Esophagus mucosa (tissue), 1 donor: ENCODE measurements around the gene DQX1. TPM values are rescaled to one million over a fixed set of nuclear protein-coding genes. Genes with fewer than 3 reads are reported as not detected.

Experiments used
- ATAC-seq: fragments of 200-7000 bp; cut with Tn5 transposase; one replicate; pipeline ENCODE4 v1.9.1; 2020
- total RNA-seq: library from RNA; stranded (reverse); gene quantifications from one replicate; pipeline ENCODE4 v1.2.4, GENCODE V29; 2023
- donor health status: DM: yes; HTN: yes; CAD: no.

DQX1 gene
- total RNA-seq, 1 donor from 2014 or later = 5.6 TPM

DNA sequence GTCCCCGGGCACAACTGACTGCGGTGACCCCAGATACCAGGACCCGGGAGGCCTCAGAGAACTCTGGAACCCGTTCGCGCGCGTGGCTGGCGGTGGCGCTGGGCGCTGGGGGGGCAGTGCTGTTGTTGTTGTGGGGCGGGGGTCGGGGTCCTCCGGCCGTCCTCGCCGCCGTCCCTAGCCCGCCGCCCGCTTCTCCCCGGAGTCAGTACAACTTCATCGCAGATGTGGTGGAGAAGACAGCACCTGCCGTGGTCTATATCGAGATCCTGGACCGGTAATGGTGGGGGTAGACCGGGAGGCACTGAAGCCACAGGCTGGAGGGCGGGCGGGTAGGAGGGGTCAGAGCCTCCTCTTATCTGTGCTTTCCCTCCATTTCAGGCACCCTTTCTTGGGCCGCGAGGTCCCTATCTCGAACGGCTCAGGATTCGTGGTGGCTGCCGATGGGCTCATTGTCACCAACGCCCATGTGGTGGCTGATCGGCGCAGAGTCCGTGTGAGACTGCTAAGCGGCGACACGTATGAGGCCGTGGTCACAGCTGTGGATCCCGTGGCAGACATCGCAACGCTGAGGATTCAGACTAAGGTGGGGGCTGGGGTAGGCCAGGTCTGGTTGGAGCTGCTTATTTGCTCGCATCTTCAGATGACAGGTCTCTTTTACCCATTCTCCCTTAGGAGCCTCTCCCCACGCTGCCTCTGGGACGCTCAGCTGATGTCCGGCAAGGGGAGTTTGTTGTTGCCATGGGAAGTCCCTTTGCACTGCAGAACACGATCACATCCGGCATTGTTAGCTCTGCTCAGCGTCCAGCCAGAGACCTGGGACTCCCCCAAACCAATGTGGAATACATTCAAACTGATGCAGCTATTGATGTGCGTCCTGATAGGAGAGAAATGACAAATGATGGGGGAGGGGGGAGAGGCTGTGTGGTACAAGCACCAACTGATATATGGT is 4.5 kb upstream of the DQX1 start:
- ATAC-seq = peak; percentile 1

DNA sequence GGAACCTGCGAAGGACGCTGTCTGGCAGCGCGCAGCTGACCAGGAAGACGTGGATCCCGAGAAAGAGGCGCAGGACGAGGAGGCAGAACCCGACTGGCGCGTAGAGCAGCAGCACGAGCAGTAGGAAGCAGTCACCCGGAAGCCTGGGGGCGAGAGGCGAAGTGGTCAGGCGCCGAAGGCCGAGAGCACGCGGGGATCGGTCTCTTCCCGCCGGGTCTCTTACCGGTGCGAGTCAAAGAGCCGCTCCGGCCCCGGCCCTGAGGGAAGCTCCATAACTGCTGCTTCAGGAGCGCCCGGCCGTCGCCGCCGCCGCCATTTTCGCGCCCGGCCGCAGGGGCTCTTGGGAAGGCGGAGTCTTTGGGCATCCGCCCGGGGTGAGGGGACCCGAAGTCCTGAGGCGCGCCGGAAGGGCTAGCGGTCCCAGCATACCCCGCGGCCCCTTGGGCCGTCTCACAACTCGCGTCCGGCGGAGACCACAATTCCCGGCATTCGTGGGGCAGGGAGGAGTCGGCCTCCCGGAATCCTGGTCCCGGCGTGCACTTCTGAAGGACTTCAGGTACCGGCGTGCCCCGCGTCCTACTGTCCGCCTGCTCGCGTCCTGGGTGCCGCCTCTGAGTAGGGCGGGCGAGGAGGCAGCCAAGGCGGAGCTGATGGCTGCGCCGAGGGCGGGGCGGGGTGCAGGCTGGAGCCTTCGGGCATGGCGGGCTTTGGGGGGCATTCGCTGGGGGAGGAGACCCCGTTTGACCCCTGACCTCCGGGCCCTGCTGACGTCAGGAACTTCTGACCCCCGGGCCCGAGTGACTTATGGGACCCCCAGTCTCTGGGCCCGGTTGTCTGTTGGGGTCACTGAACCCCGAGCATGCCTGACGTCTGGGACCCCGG is 3.6 kb upstream of the DQX1 start, which contains the start of the genes AUP1 and HTRA2:
Gene AUP1, minus strand, starts transcription at position 350 of the 882 bp plus-strand sequence. Its CDS starts 77 bp downstream, at position 273.
Gene HTRA2, plus strand, starts transcription at position 577 of the 882 bp plus-strand sequence. Its CDS starts 74 bp downstream, at position 651.
- peak; percentile 90 for ATAC-seq

DNA sequence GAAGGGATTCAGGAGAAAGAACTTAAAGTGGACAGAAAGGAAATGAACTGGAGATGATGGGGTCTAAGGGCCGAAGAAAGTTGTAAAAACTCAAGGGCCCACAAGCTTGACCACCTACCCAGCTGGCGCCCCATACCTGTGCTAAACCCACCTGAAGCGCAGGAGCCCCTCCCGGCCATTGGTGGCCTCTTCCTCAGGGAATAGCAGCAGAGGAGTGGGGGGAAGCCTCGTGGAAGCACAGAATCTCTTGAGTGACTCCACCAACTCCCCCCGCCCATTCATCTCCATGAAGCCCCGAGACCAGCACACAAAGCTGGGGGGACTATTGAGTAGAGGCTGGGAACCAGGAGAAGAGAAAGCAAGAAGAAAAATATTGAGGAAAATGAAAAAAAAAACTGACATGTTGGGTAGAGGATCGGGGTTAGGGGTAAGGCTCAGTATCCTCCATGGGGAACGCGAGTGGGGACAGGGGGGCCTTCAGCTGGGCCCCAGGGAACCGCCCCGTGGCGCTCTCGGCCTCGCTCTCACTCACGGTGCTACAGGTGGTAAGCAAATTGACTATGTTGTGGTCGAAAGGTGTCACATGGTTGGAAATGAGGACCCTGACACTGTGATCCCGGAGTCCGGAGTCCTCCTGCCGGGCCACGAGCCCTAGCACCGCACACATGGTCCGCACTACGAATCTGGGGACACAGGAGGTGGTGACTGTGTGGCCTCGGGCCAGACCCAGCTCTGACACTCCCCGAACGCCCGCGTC is 2.7 kb upstream of the DQX1 start:
- ATAC-seq = no peak

DNA sequence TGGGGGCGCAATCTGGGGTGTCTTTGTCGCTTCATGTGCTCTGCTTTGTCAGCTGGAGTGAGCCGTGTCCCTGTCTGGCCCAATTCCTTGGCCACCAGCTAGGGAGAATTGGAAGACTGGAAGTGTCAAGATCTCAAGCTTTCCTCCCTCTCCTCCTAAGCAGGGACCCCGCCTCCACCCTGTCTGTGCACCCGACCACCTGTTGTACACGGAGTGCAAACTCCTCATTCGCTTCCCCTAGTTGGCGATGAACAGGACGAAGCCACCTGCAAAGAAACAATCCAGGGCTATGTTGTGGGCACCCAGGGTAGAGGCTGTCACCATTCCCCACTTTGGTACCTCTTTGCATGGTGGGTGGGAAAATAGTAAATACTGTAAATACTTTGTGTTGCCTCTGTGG is 1.7 kb upstream of the DQX1 start:
- no peak for ATAC-seq

DNA sequence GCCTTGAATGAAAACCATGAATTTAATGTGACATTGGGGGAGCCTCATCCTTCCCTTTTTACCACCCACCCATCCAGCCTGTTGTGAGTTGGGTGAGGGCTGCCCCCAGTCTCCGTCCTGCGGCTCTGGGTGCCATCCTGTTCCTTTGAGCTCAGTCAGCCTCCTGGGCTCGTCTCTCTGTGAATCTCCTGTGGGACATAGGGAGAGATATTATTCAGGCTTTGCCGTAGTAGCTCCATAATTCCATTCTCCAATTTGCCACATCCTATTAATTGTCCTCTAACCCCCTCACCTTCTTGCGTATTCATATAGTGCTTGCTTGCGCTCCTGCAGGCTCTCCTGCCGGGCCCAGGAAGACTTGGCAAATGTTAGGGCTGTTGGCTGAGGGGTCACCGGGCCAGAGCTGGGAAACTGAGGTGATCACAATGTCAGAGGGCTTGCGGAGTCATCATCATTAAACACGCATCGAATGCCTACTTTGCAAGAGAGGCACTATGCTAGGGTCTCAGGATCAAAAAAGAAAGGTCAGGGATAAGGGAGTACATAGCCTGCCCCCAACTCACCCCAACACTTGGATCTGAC is 709 bp upstream of the DQX1 start:
- ATAC-seq = no peak

DNA sequence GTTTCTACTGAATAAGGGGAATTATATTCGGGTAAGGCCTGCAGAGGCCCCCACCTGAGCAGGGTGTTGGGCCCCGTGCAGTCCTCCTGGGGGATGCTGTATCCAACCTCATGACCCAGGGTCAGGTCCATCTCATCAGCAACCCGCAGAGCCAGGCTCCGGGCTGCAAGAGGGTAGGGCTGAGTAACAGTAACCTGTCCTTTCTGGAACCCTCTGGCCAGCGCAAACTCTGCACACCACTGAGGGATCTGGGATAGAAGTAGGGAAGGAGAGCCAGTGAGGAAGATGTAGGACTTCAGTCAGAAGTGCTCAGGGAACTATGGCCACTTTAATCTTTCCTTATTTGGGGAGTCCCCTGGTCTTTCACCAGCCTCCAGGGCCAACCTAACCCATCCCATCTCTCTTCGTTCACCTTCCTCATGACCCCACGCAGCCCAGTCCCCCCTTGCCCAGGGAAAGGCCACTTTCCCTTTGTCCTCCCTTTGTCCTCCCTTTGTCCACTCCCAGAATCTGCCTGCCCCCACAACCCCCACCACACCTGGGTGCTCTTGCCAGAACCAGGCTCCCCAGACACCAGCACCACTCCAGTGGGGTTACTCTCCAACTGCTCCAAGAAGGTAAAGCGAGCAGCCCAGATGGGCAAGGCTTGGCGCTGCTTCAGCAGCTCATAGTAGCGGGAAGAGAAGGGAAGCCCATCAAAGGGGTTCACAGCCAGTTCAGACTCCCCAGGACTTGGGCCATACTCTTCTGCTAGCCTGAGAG is 895 bp downstream of the DQX1 start:
- ATAC-seq = no peak

DNA sequence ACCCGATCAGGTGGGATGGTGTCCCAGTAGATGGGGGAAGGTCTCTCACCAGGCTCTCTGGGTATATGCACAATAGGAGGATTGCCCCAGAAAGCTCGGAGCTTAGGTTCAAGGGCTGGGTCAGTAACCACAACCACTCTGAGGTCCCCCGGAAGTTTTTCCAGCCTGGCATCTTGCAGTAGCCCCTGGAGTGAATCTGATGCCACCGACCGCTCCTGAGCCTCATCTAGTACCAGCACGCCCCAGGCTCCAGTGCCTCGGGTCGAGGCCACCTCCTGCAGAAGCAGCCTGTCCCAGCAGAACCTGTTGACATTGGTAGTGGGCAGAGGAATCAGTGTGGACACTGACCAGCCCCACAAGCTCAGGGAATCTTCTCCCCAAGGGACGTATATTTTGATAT is 2.0 kb downstream of the DQX1 start:
- no peak for ATAC-seq

DNA sequence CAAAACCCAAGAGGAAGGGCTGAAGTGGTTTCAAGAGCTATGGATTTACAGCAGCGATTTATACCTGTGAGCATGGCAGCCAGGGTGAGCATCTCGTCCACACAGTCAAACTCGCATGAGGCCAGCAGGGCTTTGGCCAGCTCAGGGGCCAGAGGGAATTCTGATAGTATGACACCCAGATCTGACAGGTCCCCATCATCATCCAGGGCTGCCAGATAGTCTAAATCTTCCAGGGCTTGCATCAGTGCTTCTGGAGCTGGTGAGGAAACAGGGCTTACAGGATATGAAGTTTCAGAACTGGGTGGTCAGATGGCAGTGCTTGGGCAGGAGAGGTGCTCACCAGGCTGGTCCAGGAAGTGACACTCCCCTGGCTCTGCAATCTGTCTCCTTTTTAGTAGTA is 3.5 kb downstream of the DQX1 start:
- ATAC-seq = no peak

DNA sequence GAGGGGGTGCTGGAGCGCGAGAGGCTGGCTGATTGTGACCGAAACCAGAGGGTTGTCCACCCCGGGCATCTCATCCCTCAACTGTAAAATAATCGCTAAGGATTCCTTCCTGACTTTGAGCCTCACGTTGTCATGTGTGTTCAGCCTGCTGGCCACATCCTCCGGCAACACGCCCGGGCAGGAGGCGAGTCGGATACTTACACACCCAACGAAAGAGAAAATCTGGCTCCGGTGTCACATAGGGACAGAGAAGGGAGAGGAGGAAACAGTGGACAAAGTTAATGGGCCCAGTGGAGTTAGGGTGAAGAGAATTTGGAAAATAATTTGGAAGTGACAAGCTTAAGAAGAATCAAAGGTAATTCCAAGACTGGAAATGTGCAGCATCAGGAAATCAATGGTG is 9.4 kb downstream of the DQX1 start:
- ATAC-seq = no peak

DNA sequence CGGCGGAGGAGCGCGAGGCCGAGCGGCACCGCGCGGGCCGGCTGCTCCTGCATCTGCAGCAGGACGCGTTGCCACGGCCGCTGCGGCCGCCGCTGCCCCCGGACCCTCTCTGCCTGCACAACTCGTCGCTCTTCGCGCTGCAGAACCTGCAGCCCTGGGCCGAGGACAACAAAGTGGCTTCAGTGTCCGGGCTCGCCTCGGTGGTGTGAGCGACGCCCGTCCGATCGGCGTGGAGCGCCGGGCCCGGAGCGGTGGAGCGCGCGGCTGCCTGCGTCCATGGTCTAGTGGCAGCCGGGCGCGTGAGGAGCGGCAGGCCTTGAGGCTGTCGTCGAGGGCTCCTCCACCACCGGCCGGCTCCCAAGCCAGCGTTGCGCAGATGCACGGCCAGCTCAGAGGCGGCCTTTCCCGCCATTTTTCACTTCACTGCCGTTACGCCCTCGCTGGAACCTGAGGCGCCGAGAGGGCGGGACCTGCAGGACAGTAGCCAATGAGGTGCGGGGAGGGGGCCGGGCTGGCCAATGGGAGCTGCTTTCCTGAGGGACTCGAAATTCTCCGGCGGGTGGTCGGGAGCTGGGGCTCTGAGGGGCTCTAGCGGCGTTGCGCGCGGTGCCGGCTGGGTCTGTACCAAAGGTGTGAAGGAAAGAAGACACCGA is 9.9 kb downstream of the DQX1 start:
- peak; percentile 46 for ATAC-seq

DNA sequence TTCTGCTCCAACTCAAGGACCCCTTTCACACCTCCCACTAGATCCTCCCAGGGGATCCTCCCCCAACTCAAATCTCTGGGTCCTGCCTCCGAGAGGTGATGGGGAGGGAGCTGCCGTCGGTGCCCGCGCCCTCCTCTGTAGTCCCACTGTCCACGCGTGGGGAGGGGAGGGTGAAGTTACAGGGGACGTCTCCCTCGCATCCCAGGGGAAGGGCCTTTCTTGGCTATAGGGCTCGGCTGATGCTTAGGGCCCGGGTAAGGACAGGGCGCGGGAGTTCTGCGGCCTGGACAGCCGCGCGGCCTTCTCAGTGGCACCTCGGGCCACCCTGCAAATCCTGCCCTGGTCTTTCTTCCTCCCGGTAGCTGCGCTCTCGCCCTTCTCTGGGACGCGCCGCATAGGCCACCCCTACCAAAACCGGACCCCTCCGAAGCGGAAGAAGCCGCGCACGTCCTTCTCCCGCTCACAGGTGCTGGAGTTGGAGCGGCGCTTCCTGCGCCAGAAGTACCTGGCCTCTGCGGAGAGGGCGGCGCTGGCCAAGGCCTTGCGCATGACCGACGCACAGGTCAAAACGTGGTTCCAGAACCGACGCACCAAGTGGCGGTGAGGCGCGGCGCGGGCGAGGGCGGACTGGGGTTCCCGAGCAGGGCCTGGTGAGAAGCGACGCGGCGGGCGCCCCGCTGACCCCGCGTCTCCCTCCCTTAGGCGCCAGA is 10.6 kb downstream of the DQX1 start:
- ATAC-seq = peak; percentile 18

DNA sequence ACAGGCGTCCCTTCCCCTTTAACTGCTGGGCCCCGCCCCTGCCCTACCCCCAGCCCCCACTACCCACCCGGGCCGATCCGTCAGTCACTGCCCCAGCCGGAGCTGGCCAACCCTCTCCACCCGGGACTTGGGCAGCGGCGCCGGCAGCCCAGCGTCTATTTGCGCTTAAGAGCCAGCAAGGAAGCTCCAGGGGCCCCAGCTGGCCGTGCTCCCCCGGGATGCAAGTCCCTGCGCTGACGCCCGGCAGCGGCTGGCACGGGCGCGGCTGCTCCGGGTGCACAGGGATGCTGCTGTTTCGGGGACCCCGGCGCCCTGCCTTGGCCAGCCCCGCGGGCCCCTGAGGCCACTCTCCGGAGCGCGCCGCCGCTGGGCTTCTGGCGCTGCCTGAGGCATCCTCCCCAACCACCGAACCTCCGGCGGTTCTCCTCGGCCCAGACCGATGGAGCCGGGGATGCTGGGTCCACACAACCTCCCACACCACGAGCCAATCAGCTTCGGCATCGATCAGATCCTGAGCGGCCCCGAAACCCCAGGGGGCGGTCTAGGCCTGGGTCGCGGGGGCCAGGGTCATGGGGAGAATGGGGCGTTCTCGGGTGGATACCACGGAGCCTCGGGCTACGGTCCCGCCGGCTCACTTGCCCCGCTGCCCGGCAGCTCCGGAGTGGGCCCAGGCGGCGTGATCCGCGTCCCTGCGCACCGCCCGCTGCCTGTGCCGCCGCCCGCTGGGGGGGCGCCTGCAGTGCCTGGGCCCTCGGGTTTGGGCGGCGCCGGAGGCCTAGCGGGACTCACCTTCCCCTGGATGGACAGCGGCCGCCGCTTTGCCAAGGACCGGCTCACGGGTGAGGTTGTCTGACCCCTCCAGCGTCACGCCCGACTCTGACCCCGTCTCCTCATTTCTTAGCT is 11.4 kb downstream of the DQX1 start, which contains the start of gene TLX2:
Gene TLX2, plus strand, starts transcription at position 83 of the 903 bp plus-strand sequence. Its CDS starts 357 bp downstream, at position 440.
- no peak for ATAC-seq

DNA sequence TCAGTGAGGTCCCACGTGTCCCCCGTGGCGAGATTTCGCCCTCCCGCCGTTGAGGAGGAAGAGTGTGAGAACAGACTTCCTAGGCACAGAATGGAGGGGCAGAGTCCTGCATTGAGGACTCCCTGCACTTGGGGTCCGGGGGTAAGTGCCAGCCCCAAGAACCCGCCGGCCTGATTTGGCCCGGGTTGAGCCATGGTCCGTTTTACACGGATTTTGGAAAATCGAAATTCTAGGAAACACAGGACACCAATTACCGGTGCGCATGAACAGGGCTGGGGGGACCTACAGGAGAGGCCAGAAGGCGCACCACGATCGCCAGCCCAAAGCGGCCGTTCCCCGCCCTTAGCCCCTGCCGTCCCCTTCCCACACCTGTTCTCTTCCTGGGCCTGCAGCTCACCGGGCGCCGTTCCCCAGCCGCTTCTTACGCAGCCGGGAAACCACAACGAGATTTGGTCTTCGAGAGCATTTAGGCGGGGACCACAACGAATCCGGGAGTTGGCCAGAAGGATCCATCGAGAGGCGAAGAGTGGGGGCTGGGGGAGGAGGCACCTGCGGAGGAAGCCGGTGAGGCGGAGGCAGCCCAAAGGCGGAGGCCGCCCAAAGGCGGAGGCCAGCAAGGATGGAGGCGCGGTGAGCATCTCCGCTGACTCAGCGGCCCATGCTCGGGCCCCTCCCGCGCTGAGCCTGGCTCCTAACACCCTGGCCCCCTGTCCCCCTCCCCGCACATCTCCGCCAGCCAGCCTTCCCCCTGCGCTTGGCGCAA is 12.2 kb downstream of the DQX1 start:
- ATAC-seq = no peak

DNA sequence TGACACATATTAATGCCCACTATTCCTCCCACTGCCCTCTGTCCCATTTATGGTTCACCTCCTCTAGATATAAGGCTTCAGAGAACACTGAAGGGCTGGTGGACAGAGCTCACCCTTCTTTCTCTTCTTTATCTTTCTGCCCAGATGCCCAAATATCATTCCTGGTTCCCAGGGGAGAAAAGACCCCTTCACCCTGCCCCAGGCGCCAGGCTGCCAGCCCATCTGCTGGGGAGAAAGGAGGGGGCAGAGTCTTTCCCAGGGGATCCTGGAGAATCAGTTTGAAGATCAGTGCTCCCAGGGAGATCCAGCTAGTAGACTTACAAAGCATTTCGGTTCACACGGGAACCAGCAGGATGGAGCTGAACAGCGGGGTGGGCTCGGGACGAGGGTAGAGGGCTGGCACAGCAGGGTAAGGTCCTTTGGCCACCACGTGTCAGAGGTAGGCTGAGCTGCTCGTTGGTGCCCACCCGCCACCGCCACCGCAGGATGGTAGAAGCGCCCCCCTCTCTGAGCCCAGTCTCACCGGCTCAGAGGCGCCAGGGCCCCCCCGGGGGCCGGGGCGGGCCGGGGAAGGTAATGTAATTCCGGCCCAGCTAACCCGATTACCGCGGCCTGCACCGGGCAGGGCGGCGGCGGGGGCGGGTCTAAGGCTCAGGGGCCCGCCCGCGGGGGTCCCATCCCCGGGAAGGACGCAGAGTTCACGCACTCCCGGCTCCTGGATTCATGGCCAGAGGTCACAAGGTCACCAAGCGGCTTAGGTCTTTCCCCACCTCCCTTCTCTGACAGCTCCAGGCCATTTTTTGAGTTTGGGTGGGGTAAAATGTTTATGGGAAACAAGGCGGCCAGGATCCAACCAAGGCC is 13.1 kb downstream of the DQX1 start:
- no peak for ATAC-seq

DNA sequence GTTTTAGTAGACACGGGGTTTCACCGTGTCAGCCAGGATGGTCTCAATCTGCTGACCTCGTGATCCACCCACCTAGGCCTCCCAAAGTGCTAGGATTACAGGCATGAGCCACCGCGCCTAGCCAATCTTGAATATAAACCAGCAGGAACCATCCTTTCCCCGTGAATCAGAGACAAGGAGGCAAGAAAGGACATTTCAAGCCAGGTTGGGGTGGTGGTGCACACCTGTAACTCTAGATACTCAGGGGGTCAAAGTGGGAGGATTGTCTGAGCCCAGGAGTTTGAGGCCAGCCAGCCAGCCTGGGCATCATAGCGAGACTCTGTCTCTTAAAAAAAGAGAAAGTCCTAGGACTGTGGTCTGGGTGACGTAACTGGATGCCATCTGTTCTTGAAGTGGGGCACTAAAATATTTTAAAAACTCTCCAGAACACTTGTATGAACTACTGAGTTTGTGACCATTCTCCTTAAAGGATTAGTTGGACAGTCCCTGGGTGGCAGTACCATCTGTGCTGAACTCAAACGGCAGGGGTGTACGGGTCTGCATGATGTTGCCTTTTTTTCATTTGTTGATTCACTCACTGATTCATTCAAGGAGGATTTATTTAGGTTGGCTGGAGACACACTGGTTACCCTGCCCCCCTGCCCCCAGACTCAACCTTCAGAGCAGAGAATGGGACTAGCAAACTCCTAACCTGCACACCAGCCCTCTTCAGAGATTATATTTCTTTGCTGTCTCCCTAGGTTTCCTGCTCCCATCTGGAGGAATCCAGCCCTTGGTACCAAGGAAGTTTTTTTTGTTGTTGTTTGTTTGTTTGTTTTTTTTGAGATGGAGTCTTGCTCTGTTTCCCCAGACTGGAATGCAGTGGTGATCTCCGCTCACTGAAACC is 14.7 kb downstream of the DQX1 start:
- ATAC-seq = no peak

DNA sequence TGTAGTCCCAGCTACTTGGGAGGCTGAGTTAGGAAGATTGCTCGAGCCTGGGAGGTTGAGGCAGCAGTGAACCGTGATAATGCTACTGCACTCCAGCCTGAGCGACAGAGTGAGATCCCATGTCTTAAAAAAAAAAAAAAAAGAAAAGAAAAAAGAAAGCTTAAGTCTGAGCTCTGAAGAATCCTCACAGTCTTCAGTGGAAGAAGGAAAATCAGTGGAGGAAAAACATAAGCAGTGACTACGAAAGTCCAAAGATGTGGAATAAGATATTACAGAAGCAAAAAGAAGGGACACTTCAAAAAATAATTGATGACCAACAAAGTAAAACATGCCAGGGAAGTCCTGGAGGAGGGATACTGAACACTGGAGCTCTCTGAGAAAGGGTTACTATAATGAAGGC is 15.8 kb downstream of the DQX1 start:
- no peak for ATAC-seq
